ENCODE results near the gene ZNF662.

The ZNF662 gene

GRCh38 chr3:42936157-42936981 lies 30.4 kb downstream of the ZNF662 start:
- no peak for DNase-seq (ENCODE audit: low read depth, low spot score)

- DNase-seq (ENCODE audit: low read depth, low spot score), result no peak
These were observed 31.4 kb downstream of the ZNF662 start for GRCh38 chr3:42937334-42937733.

GRCh38 chr3:42942693-42943092 lies 36.8 kb downstream of the ZNF662 start:
- DNase-seq (ENCODE audit: low read depth, low spot score), result no peak

GRCh38 chr3:42946050-42946449 lies 40.1 kb downstream of the ZNF662 start:
- DNase-seq (ENCODE audit: low read depth, low spot score), result no peak

GRCh38 chr3:42957573-42957972 lies 51.6 kb downstream of the ZNF662 start:
- no peak for DNase-seq (ENCODE audit: low read depth, low spot score)

GRCh38 chr3:42960282-42960681 lies 54.3 kb downstream of the ZNF662 start:
- DNase-seq (ENCODE audit: low read depth, low spot score), result no peak

GRCh38 chr3:42960786-42961185 lies 54.8 kb downstream of the ZNF662 start:
- DNase-seq (ENCODE audit: low read depth, low spot score), result no peak

GRCh38 chr3:42961633-42962032 lies 55.7 kb downstream of the ZNF662 start:
- DNase-seq (ENCODE audit: low read depth, low spot score), result no peak

- DNase-seq (ENCODE audit: low read depth, low spot score), result no peak
These were observed 57.3 kb downstream of the ZNF662 start for GRCh38 chr3:42963269-42963668.

GRCh38 chr3:42964266-42964665 lies 58.3 kb downstream of the ZNF662 start:
- DNase-seq (ENCODE audit: low read depth, low spot score), result no peak

Measured in activated CD4-positive, CD25-positive, alpha-beta regulatory T cell treated with anti-CD3 and anti-CD28 coated beads, Interleukin-2, amount 50 U/mL, for 16 hours (primary cell).